NCI-H446 treated with DMSO at 0.1 percent for 48 hours (cell line): ENCODE results near the gene ABHD12B.
"Not testable (repeated sequence)": the region's sequence is repeated elsewhere in the genome, so short reads cannot be mapped to it uniquely, and the experiment has no call there.

Source experiments
- DNase-seq: peaks from one replicate; lab custom pipeline; 2025; lab: John Stamatoyannopoulos, UW

Gene ABHD12B

DNA sequence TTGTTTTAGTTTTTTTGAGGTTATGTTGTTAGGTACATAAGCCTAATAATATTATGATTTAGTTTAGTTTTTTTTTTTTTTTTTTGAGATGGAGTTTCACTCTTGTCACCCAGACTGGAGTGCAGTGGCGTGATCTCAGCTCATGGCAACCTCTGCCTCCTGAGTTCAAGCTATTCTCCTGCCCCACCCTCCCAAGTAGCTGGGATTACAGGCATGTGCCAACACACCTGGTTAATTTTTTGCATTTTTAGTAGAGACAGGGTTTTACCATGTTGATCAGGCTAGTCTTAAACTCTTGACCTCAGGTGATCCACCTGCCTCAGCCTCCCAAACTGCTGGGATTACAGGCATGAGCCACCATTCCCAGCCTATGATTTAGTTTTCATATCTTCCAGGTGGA is 25.2 kb downstream of the ABHD12B start:
- DNase-seq = not testable (repeated sequence)

GRCh38 chr14:50897658-50898175 is 25.9 kb downstream of the ABHD12B start:
- DNase-seq = no peak

DNA sequence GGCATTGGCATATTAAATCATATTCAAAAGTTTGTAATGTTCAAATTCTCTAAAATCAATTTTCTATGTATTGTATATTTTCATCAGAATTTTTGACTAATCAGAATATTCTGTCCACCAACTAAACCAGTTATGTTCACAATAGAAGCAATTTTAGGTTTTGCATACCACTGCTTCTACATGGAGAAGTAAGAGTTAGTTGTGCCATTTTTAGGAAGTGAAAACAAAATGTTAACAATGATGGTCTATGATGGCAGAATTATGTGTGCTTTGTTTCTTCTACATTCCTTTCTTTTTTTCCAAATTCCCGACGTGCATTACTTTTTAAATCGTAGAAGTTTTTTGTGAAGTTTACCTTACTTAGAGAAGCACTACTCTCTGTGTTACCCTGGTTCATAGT is 29.5 kb downstream of the ABHD12B start:
- DNase-seq = no peak

GRCh38 chr14:50904719-50905118 is 32.9 kb downstream of the ABHD12B start:
- no peak for DNase-seq

DNA sequence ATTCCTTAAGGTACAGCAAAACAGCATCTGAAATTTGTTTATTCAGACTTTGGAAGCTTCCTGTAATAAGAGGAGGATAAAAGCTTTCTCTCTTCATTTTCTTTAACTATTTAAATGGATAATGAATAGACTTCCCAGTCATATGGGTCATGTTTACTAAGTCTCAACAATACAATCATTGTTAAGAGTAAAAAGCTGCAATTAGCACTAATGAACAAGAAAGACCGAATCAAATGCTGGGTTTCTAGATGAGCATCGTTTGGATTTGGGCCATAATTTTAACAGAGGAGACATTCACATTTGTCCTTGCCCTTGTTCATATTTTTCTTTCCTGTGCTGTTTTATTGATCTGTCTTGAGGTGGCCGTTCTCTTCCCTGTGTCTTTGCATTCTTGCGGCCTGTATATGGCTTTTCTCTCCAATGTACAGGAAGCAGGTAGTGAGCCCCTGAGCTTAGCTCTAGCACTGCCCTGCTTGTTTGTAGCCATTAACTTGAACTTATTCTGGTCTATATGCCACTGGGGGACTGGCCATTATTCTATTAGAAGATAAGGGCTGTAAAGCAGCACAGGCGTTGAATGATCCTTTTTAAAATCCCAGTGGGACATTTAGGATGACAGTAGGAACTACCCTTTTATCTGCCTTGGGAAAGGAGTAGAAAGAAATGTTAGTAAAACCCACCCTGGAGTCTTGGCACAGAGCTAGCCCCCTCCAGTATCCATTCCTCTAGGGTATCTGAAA is 34.6 kb downstream of the ABHD12B start:
- no peak for DNase-seq

DNA sequence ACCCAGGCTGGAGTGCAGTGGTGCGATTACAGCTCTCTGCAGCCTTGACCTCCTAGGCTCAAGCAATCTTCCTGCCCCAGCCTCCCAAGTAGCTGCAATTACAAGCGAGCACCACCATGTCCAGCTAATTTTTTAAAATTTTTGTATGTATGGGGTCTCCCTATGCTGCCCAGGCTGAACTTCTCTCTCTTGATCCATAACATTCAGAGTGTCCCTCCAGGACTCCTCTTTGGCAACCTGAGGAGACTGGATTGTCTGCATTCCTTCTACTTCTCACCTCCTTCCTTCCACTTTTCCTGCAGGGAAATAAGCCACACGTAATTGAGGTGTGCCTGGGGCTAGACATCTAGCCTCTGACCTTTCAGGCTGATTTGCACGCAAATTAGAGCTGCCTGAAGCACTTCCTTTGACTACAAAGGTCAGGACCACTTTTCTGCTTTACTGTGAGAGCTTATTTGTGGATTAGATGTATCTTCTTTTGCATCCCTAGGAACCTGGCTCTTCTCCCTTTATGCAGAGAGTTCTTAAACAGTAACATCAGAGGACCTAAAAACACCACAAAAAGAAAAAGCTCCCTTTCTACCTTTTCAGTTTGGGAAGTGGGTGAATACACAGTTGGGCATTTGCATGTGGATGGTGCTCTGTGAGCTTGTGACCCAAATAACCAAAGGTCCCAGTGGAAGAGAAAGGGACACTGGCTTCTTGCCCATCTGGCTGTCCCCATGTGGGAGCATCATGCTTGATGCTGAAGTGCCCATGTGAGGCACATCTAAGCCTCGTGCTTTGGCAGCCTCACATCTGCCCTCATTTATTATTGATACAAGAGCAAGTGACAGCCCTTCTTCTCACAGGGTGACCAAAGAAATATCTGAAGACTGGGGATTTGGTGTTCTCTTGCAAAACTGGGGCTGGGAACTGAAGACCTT is 38.9 kb downstream of the ABHD12B start:
- no peak for DNase-seq

DNA sequence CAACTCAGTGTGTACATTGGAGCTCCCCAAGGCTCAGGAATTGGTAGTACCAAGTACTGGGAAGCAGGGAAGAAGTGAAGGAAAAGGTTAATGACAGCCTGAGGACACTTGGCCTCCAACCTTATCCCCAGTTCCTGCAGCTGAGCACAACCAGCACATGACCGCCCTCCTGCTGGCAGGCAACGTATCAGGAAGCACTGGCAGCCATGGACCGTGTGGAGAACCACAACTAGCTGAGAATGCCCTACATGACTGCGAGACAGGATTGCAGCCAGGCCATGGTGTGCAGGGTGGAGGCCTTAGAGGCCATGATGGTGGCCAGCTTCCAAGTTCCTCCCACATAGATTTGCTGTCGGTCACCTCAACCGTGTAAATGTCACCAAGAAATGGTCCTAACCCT is 45.6 kb downstream of the ABHD12B start:
- no peak for DNase-seq

- DNase-seq = not testable (repeated sequence)
Observed at GRCh38 chr14:50919524-50919923, 47.7 kb downstream of the ABHD12B start.

- DNase-seq = no peak
Observed at GRCh38 chr14:50920482-50921230, 48.8 kb downstream of the ABHD12B start.

DNA sequence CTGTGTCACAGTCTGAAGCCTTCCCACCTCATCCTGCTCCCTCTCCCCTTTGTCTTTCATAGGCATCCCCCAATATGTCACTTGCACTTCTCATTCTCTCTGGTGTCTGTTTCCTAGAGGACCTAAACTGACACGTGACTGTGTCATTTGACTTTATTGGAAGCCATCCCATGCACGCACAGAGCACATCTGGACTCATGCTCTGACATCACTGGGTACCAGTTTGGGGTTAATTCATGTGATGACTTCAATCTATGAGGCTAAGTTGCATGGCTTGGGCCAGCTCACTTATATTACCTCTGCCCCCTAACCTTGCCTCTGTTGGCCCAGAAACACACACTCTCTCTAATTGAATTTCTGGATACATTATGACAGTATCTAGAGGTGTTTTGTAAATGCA is 51.0 kb downstream of the ABHD12B start:
- DNase-seq = no peak

- no peak for DNase-seq
Observed at GRCh38 chr14:50924236-50924635, 52.4 kb downstream of the ABHD12B start.

DNA sequence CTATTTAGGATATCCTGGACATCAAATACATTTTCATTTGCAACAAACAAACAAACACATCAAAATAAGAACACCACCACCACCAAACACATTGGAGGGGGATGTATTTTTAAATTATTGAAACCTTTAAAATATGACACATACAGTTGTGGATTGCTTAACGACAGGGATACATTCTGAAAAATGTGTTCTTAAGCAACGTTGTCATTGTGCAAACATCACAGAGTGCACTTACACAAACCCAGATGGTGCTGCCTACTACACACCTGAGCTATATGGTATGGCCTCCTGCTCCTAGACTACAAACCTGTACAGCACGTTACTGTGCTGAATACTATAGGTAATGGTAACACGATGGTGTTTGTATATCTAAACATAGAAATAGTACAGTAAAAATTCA is 53.0 kb downstream of the ABHD12B start:
- no peak for DNase-seq

GRCh38 chr14:50926851-50927386 is 55.1 kb downstream of the ABHD12B start:
- DNase-seq = no peak

GRCh38 chr14:50928002-50928635 is 56.3 kb downstream of the ABHD12B start:
- DNase-seq = no peak

GRCh38 chr14:50929506-50929905 is 57.7 kb downstream of the ABHD12B start:
- DNase-seq = no peak

- DNase-seq = no peak
Observed at GRCh38 chr14:50931559-50931958, 59.7 kb downstream of the ABHD12B start.

GRCh38 chr14:50932156-50932555 is 60.3 kb downstream of the ABHD12B start:
- no peak for DNase-seq

- no peak for DNase-seq
Observed at GRCh38 chr14:50932592-50933495, 61.0 kb downstream of the ABHD12B start.

DNA sequence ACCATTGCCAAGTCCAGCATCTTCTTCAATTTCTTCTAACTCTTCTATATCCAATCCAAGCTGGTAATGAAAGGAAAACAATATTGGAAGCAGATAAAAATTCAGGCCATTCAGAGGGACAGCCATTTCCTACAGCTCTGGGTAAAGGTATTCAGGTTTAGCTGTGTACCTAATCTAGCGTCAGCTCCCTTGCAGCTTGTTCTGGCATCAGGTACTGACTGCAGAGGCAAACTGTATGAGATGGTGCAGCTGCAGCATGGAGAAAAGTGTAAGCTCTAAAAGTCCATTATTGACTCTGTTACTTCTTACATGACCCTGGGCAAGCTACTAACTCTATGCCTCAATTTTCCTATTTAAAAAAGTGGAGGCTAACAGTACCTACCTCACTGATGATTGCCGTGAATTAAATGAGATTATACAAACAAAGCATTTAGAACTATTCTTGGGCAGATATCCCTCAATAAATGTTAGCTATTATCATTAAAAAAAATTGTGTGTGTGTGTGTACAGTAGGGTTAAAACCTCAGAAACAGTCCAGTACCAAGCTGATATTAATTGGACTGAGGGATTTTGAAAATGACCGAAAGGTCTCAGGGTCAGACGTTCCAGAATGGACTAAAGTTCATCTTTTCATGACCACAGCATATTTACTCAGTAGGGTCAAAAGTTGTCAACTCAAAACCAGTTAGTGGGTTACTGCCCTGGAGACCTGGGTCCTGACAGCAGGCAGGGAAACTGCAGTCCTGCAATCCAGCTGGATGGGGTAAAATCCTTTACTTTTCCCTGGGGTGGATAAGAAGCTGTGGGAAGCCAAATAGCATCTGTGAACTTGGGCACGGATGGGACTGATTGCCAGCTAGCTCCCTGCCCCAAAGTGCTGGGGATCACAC is 63.5 kb downstream of the ABHD12B start:
- no peak for DNase-seq

GRCh38 chr14:50936016-50936340 is 64.1 kb downstream of the ABHD12B start:
- no peak for DNase-seq
